Measurements from ENCODE around the gene FHAD1.

DNA sequence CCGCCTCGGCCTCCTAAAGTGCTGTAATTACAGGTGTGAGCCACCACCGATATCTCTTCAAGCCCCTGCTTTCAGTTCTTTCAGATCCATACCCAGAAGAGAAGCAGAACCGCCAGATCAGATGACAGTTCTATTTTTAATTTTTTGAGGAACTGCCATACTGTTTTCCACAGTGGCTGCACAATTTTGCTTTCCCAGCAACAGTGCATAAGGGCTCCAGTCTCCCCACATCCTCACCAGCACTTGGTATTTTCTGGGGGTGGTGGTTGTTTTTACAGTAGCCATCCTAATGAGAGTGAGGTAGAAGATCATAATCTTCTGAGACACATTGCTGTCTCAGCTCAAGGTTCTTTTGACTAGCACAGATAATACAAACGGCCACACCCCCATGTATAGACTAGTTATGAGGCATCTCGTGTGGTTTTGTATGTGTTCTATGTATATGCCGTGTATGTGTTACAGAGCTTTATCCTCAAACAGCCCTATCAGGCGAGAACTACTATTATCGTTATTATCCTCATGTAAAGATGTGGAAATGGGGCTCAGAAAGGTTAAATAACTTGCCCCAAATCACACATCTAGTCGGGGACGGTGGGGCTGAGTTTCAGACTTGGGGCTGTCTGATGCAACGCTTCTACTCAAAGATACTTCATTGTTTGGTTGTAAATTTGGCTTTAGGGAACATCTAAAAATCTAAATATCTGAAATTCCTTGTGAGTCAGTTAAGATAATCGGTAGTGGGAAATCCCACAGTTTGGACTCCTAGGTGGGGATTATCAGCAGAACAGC is 12.0 kb downstream of the FHAD1 start:
- TF ChIP-seq, protein P1, sequence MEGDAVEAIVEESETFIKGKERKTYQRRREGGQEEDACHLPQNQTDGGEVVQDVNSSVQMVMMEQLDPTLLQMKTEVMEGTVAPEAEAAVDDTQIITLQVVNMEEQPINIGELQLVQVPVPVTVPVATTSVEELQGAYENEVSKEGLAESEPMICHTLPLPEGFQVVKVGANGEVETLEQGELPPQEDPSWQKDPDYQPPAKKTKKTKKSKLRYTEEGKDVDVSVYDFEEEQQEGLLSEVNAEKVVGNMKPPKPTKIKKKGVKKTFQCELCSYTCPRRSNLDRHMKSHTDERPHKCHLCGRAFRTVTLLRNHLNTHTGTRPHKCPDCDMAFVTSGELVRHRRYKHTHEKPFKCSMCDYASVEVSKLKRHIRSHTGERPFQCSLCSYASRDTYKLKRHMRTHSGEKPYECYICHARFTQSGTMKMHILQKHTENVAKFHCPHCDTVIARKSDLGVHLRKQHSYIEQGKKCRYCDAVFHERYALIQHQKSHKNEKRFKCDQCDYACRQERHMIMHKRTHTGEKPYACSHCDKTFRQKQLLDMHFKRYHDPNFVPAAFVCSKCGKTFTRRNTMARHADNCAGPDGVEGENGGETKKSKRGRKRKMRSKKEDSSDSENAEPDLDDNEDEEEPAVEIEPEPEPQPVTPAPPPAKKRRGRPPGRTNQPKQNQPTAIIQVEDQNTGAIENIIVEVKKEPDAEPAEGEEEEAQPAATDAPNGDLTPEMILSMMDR (IDR thresholded peaks at IDR 0.05; ENCODE audit: low read length), result no peak
- no peak for TF ChIP-seq EZH2phosphoT487 (IDR thresholded peaks at IDR 0.05; ENCODE audit: low read length)
- no peak for TF ChIP-seq EZH2 (optimal IDR thresholded peaks at IDR 0.05; ENCODE audit: low read depth, low read length)

Measured in MM.1S (cell line).